Panc1 (cell line): ENCODE measurements around the gene CCDC174. TPM values are rescaled to one million over a fixed set of nuclear protein-coding genes. Genes with fewer than 3 reads are reported as not detected.

Source experiments
- ATAC-seq: fragments of 200-7000 bp; cut with Tn5 transposase; 2 replicates; pipeline ENCODE4 v1.9.1; 2020; ENCODE audit warnings: mild to moderate bottlenecking, moderate library complexity
- BruUV-seq: library from RNA; stranded (reverse); fragments of 400-500 nt; replicated peaks from 2 replicates; lab custom pipeline; 2021; lab: Mats Ljungman, UMichigan
- CTCF ChIA-PET: fragments of 300-600 bp; sonication (Branson Sonifier 250); formaldehyde crosslinking; loops from one replicate; lab custom pipeline; 2022; ENCODE audit warnings: antibody characterized with exemption; lab: Charles Lee
- POLR2A ChIA-PET: fragments of 300-600 bp; sonication (Branson Sonifier 250); formaldehyde crosslinking; loops from one replicate; lab custom pipeline; 2022; ENCODE audit warnings: antibody characterized with exemption; lab: Charles Lee
- DNase-seq: peaks from one replicate; pipeline ENCODE4 v3.0.0-alpha.2; 2010; ENCODE audit warnings: low read depth, low spot score
- H3K27ac ChIP-seq: 2 replicates; pipeline ENCODE4 v1.5.1; 2011; ENCODE audit warnings: mild to moderate bottlenecking, low read length, inconsistent platforms
- H3K27me3 ChIP-seq: fragments of 200-500 bp; sonication (Bioruptor generic); 2 replicates; pipeline ENCODE4 v1.6.0; 2014; ENCODE audit warnings: low read length, inconsistent platforms; ENCODE audit not compliant: control insufficient read depth, insufficient read depth
- H3K36me3 ChIP-seq: fragments of 200-500 bp; sonication (Bioruptor generic); 2 replicates; pipeline ENCODE4 v1.5.1; 2014; ENCODE audit warnings: inconsistent platforms, mild to moderate bottlenecking, low read length, moderate library complexity; ENCODE audit not compliant: control insufficient read depth, insufficient read depth
- H3K4me1 ChIP-seq: 2 replicates; pipeline ENCODE4 v1.5.1; 2011; ENCODE audit warnings: inconsistent platforms, mild to moderate bottlenecking, low read length, moderate library complexity; ENCODE audit not compliant: control insufficient read depth, insufficient read depth
- H3K4me3 ChIP-seq, 2 experiments: 2 replicates each; pipeline ENCODE4 v1.5.1; 2011 to 2012; ENCODE audit warnings: low read depth in 2 of 2, low read length in 2 of 2, mild to moderate bottlenecking in 2 of 2, inconsistent platforms in 1 of 2, moderate library complexity in 1 of 2
- H3K9me3 ChIP-seq: fragments of 200-500 bp; sonication (Bioruptor generic); 2 replicates; pipeline ENCODE4 v1.5.1; 2014; ENCODE audit warnings: low read depth, mild to moderate bottlenecking, inconsistent platforms, low read length, moderate library complexity; ENCODE audit not compliant: control insufficient read depth, insufficient read depth
- POLR2AphosphoS5 ChIP-seq: IDR thresholded peaks from 2 replicates; pipeline ENCODE4 v1.6.1; 2012; ENCODE audit warnings: mild to moderate bottlenecking, low read depth, low read length, moderate library complexity
- SIN3A ChIP-seq: IDR thresholded peaks from 2 replicates; pipeline ENCODE4 v1.6.1; 2012; ENCODE audit warnings: low read depth, mild to moderate bottlenecking, low read length, moderate library complexity, borderline replicate concordance; ENCODE audit not compliant: insufficient read depth
- TCF7L2 ChIP-seq: IDR thresholded peaks from 2 replicates; pipeline ENCODE4 v1.6.1; 2011; ENCODE audit warnings: mild to moderate bottlenecking, low read depth, low read length, inconsistent platforms
- in situ Hi-C: cut with HindIII; loops from 2 replicates; pipeline ENCODE4 v1.10.0; 2016; ENCODE audit warnings: low sequenced_read_pairs, low pct_unique_long_range_greater_than_20kb
- intact Hi-C: fragments of 100-400 bp; cut with micrococcal nuclease; formaldehyde crosslinking; loops from one replicate; pipeline ENCODE4 v1.10.0; 2022; ENCODE audit not compliant: unreplicated experiment
- total RNA-seq: library from RNA; stranded (reverse); gene quantifications from one replicate; pipeline ENCODE4 v1.2.1, GENCODE V29; 2021; ENCODE audit not compliant: unreplicated experiment
- TF ChIP-seq, protein P1 (sequence below), 2 experiments: IDR thresholded peaks; 2 replicates each; pipeline ENCODE4 v1.6.1; 2011 to 2012; ENCODE audit warnings: low read depth in 2 of 2, control low read depth in 1 of 2, low read length in 1 of 2, mild to moderate bottlenecking in 1 of 2, moderate library complexity in 1 of 2; ENCODE audit not compliant: insufficient read depth in 1 of 2
- TF ChIP-seq, protein P2 (sequence below): fragments of 450-650 bp; IDR thresholded peaks from 2 replicates; pipeline ENCODE4 v1.5.1; 2017; ENCODE audit warnings: mild to moderate bottlenecking

The CCDC174 gene
- total RNA-seq, 1 experiment from 2014 or later: 10.6 TPM

DNA sequence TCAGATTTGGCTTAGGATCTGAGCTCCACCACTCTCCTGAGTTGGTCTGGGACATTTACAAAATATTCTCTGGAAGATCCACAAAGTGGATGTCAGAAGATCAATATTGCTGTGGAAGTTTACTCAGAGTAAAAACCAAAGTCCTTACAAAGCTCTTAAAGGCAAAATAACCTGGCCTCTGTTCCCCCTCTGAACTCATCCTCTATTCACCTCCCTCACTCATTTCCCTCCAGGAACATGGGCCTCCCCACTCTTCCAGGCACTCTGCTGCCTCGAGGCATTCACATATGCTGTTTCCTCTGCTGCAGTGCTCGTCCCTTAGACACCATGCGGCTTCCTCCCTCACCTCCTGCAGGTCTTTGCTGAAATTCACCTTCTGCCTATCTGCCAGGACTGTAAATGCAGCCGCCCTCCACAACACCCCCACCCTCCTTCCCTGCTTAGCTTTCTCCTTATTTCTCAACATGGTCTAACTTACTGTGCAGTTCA is 19.1 kb upstream of the CCDC174 start:
- no peaks in the 10 kb centered on the region for H3K4me1 ChIP-seq
- ATAC-seq (no peak), DNase-seq (no peak)
- TF ChIP-seq, protein P1, sequence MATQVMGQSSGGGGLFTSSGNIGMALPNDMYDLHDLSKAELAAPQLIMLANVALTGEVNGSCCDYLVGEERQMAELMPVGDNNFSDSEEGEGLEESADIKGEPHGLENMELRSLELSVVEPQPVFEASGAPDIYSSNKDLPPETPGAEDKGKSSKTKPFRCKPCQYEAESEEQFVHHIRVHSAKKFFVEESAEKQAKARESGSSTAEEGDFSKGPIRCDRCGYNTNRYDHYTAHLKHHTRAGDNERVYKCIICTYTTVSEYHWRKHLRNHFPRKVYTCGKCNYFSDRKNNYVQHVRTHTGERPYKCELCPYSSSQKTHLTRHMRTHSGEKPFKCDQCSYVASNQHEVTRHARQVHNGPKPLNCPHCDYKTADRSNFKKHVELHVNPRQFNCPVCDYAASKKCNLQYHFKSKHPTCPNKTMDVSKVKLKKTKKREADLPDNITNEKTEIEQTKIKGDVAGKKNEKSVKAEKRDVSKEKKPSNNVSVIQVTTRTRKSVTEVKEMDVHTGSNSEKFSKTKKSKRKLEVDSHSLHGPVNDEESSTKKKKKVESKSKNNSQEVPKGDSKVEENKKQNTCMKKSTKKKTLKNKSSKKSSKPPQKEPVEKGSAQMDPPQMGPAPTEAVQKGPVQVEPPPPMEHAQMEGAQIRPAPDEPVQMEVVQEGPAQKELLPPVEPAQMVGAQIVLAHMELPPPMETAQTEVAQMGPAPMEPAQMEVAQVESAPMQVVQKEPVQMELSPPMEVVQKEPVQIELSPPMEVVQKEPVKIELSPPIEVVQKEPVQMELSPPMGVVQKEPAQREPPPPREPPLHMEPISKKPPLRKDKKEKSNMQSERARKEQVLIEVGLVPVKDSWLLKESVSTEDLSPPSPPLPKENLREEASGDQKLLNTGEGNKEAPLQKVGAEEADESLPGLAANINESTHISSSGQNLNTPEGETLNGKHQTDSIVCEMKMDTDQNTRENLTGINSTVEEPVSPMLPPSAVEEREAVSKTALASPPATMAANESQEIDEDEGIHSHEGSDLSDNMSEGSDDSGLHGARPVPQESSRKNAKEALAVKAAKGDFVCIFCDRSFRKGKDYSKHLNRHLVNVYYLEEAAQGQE (IDR thresholded peaks at IDR 0.05; ENCODE audit: insufficient read depth in 1 of 2, low read depth in 2 of 2, low read length in 1 of 2): no peak
- TF ChIP-seq, protein P2, sequence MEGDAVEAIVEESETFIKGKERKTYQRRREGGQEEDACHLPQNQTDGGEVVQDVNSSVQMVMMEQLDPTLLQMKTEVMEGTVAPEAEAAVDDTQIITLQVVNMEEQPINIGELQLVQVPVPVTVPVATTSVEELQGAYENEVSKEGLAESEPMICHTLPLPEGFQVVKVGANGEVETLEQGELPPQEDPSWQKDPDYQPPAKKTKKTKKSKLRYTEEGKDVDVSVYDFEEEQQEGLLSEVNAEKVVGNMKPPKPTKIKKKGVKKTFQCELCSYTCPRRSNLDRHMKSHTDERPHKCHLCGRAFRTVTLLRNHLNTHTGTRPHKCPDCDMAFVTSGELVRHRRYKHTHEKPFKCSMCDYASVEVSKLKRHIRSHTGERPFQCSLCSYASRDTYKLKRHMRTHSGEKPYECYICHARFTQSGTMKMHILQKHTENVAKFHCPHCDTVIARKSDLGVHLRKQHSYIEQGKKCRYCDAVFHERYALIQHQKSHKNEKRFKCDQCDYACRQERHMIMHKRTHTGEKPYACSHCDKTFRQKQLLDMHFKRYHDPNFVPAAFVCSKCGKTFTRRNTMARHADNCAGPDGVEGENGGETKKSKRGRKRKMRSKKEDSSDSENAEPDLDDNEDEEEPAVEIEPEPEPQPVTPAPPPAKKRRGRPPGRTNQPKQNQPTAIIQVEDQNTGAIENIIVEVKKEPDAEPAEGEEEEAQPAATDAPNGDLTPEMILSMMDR: no peak
- no peak for TF ChIP-seq SIN3A
- intact Hi-C loops: no loop called here
- no peak overlapping the region for H3K4me3 ChIP-seq
- ChIA-PET POLR2A (no interaction called here), CTCF (no interaction called here)
- H3K36me3 ChIP-seq: no peaks in the 10 kb centered on the region
- H3K9me3 ChIP-seq: no peaks in the 10 kb centered on the region
- no peaks in the 10 kb centered on the region for H3K27me3 ChIP-seq
- in situ Hi-C loops: no loop called here
- no TSS peak for BruUV-seq
- H3K27ac ChIP-seq: no peak overlapping the region

DNA sequence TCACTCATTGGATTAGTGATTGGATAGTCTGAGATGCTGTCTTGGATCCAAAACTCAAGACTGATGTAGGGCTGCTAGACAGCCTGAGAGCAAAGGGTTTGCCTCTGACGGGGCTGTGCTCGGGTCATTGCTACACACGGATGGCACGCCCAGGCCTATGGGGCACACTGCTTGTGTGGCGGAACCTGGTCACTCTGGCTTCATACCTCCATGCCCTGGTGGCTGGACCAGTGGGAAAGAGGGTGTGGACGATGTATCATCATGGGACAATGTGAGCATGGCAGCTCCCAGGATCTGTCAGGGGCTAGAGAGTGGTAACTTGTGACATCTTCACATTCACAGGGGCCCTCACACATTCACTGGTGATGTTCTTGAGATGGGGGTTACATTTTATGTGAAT is 18.1 kb upstream of the CCDC174 start:
- no peak overlapping the region for H3K27ac ChIP-seq
- BruUV-seq: no TSS peak
- no peak overlapping the region for H3K4me3 ChIP-seq
- in situ Hi-C loops (no loop called here), intact Hi-C loops (no loop called here)
- no peaks in the 10 kb centered on the region for H3K36me3 ChIP-seq
- DNase-seq (no peak), ATAC-seq (no peak; the same call in 1 of the 2 replicates)
- CTCF ChIA-PET: no interaction called here
- no peaks in the 10 kb centered on the region for H3K9me3 ChIP-seq
- H3K4me1 ChIP-seq: no peaks in the 10 kb centered on the region
- POLR2A ChIA-PET: no interaction called here
- H3K27me3 ChIP-seq: no peaks in the 10 kb centered on the region
- TF ChIP-seq POLR2AphosphoS5 (no peak), SIN3A (no peak), TCF7L2 (no peak)
- TF ChIP-seq, protein P2: no peak
- TF ChIP-seq, protein P1 (IDR thresholded peaks at IDR 0.05; ENCODE audit: insufficient read depth in 1 of 2, low read depth in 2 of 2, low read length in 1 of 2): no peak
